Effector memory CD8-positive, alpha-beta T cell (primary cell): Measurements from ENCODE around the gene CCL17.
"Not testable (repeated sequence)": the region's sequence is repeated elsewhere in the genome, so short reads cannot be mapped to it uniquely, and the experiment has no call there.

Experiments
- ATAC-seq: fragments of 150-1000 bp; cut with Tn5 transposase; replicated peaks from 2 replicates; pipeline ENCODE4 v1.10.0; 2021; ENCODE audit warnings: mild to moderate bottlenecking, moderate library complexity
- DNase-seq, 3 experiments: peaks; one replicate each; pipeline ENCODE4 v3.0.0; 2021
- H3K27ac Mint-ChIP-seq, 2 donors: one replicate each; pipeline ENCODE4 v1.8.0; 2022; ENCODE audit warnings: mild to moderate bottlenecking in 2 of 2, mixed read lengths in 2 of 2, moderate library complexity in 2 of 2
- H3K27me3 Mint-ChIP-seq, 2 donors: one replicate each; pipeline ENCODE4 v1.8.0; 2022; ENCODE audit warnings: mixed read lengths in 2 of 2
- H3K36me3 Mint-ChIP-seq: one replicate; pipeline ENCODE4 v1.8.0; 2022; ENCODE audit warnings: mild to moderate bottlenecking, moderate library complexity, mixed read lengths; ENCODE audit not compliant: insufficient read depth
- H3K4me1 Mint-ChIP-seq, 2 donors: one replicate each; pipeline ENCODE4 v1.8.0; 2022; ENCODE audit warnings: low read depth in 2 of 2, mixed read lengths in 2 of 2
- H3K4me3 Mint-ChIP-seq, 2 donors: one replicate each; pipeline ENCODE4 v1.8.0; 2022; ENCODE audit warnings: mild to moderate bottlenecking in 2 of 2, mixed read lengths in 2 of 2, moderate library complexity in 2 of 2
- H3K9me3 Mint-ChIP-seq, 2 donors: one replicate each; pipeline ENCODE4 v1.8.0; 2022; ENCODE audit warnings: mixed read lengths in 2 of 2

CCL17 gene

DNA sequence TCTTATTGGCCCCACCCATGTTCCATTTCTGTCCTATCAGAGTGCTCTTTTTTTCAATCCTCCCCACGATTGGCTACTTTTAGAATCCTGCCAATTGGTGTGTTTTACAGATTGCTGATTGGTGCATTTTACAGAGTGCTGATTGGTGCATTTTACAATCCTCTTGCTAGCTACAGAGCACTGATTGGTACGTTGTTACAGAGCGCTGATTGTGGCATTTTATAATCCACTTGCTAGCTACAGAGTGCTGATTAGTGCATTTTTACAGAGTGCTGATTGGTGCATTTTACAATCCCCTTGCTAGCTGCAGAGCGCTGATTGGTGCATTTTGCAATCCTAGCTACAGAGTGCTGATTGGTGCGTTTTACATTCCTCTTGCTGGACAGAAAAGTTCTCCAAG, 9.5 kb upstream of the CCL17 start:
- Mint-ChIP-seq H3K9me3 (no peaks in the 10 kb centered on the region), H3K4me3 (no peak overlapping the region), H3K27me3 (peaks cover 14 to 38% of the 10 kb centered on the region in 2 donors), H3K27ac (no peak overlapping the region), H3K36me3 (no peaks in the 10 kb centered on the region), H3K4me1 (no peaks in the 10 kb centered on the region)
- DNase-seq (no peak), ATAC-seq (no peak)

DNA sequence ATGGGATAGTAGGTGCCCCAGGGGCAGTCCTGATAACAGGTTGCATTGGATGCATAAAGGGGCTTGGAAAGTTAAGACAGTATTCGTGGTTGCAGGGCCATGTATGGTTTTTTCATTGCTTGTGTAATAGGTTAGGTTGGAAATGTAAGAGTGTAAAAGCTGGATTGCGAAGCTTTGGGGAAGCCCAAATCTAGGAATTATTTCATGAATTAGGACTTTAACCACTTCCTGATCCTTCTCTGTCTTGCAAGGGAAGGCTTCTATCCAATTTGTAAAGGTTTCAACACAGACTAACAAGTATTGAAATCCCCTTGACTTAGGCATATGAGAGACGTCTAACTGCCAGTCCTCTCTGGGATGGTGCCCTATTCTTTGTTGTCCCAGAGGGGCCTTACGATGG, 7.8 kb upstream of the CCL17 start:
- DNase-seq (no peak), ATAC-seq (no peak)
- Mint-ChIP-seq H3K27ac (no peak overlapping the region), H3K4me1 (no peaks in the 10 kb centered on the region), H3K36me3 (no peaks in the 10 kb centered on the region), H3K4me3 (no peak overlapping the region), H3K27me3 (peaks cover 14 to 32% of the 10 kb centered on the region in 2 donors), H3K9me3 (no peaks in the 10 kb centered on the region)

DNA sequence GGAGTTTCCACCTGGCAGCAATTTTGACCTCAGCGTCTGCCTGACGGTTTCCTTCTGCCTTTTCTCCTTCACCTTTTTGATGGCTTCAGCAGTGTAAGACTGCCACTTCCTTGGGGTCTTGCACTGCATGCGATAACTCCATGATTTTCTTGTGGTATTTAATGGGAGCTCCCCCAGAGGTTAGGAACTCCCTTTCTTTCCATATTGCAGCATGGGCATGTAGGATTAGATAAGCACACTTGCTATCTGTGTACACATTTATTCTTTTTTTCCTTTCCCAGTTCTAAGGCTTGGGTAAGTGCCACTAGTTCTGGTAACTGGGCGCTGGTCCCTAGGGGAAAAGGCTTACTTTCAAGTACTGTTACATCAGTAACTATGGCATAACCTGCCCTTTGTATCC, 7.1 kb upstream of the CCL17 start:
- H3K27me3 Mint-ChIP-seq: peaks cover 14 to 25% of the 10 kb centered on the region in 2 donors
- H3K4me3 Mint-ChIP-seq, H3K4me1 Mint-ChIP-seq, DNase-seq, H3K36me3 Mint-ChIP-seq, H3K27ac Mint-ChIP-seq, H3K9me3 Mint-ChIP-seq, ATAC-seq: not testable (repeated sequence)

DNA sequence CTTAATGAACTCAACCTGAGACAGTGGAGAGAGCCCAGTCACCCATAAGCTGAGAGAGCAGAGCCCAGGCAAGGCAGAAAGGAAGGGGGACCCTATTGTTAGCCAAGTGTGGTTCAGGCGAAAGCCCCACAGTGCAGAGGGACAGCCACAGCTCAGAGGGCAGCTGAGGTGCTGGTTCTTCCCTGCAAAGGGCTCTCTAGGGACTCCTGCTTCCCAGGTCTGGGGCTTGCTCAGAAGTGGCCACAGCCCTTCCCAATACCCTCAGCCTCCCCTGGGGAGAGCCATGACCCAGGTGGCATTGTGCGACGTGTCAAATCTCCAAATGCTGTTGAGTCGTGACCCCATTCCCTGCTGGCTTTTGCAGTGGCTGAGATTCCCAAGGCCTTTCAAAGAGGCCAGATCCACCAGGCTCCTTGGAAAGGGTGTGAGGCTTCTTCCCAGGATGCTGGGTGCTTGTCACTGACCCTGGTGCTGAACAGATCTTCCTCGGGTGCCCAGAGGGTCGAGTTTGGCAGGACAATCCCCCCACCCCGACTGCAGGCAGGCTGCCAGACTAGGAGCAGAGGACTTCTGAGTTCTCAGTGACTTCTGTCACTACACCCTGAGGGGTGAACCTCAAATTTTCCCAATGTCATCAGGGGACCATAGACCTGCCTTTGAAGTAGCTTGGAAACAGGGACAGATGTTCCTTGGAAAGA, 2.5 kb upstream of the CCL17 start:
- Mint-ChIP-seq H3K27me3 (no peaks in the 10 kb centered on the region), H3K27ac (no peak overlapping the region)
- ATAC-seq: no peak

DNA sequence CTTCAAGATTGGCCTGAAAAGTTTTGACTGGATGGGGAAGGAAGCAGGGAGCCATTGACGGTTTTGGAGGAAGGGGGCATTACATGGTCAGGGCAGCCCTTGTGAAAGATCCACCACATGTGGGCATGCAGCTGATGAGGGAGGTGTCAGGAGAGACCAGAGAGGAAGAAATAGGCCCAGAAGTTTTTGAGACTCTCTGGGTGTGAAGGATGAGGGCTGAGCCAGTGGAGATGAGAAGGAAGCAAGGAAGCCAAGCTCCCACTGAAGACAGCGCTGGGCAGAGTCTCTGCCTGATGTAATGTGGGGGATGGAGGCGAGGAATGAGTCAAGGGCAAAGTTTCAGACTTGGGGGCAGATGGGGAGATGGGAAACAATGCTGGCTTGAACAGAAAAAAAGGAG, 530 bp downstream of the CCL17 start:
- Mint-ChIP-seq H3K36me3 (no peaks in the 10 kb centered on the region), H3K4me3 (no peak overlapping the region), H3K27ac (no peak overlapping the region), H3K4me1 (no peaks in the 10 kb centered on the region), H3K9me3 (no peaks in the 10 kb centered on the region), H3K27me3 (no peaks in the 10 kb centered on the region)
- ATAC-seq (no peak), DNase-seq (no peak)

More for the DNA sequence above, 2.5 kb upstream of the CCL17 start:
- DNase-seq: no peak
- no peaks in the 10 kb centered on the region for H3K9me3 Mint-ChIP-seq
- H3K4me1 Mint-ChIP-seq: no peaks in the 10 kb centered on the region
- no peaks in the 10 kb centered on the region for H3K36me3 Mint-ChIP-seq
- no peak overlapping the region for H3K4me3 Mint-ChIP-seq

DNA sequence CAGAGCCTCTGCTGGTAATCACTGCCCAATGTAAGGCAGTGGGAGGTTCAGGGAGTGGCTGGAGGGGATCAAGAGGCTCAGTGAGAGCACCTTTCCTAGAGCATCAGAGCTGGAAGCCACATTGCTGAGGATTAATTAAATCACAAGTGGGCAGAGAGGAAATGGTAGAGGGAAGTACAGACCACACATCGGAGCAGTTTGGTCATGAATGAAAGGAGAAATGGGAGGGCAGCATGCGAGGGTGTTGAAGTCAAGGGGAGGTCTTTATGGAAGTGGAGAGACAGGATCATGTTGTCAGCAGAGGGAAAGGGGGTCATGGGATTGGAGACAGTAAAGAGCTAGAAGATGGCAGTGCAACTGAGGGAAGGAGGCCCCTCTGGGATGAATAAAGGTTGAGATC, 2.3 kb downstream of the CCL17 start:
- ATAC-seq (no peak), DNase-seq (no peak)
- H3K4me3 Mint-ChIP-seq: no peak overlapping the region
- no peak overlapping the region for H3K27ac Mint-ChIP-seq
- peaks cover 0 to 7% of the 10 kb centered on the region in 2 donors for H3K27me3 Mint-ChIP-seq
- no peaks in the 10 kb centered on the region for H3K36me3 Mint-ChIP-seq
- H3K9me3 Mint-ChIP-seq: no peaks in the 10 kb centered on the region
- H3K4me1 Mint-ChIP-seq: no peaks in the 10 kb centered on the region

DNA sequence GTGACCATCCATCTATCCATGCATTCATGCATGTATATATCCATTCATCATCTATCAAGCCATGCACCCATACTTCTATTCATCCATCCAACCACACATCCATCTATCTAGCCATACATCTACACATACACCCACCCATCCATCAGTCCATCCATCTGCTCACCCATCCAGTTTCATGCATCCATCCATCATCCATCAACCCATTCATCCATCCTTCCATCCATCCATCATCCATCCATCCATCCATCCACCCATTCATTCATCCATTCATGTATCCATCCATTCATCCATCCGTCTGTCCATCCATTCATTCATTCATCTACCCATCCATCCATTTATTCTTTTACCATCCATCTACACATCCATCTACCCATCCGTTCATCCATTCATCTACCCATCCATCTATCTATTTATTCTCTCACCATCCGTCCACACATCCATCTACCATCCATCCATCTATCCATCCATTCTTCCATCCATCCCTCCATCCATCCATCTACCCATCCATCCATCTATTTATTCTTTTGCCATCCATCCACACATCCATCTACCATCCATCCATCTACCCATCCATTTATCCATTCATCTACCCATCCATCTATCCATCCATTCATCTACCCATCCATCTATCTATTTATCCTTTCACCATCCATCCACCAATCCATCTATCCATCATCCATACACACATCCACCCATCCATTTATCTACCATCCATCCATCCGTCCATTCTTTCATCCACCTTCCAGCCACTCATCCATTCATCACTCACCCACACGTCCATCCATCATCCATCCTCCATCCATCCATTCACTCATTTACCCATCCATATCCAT, 3.2 kb downstream of the CCL17 start:
- Mint-ChIP-seq H3K4me1 (no peaks in the 10 kb centered on the region), H3K4me3 (no peak overlapping the region), H3K36me3 (no peaks in the 10 kb centered on the region)

DNA sequence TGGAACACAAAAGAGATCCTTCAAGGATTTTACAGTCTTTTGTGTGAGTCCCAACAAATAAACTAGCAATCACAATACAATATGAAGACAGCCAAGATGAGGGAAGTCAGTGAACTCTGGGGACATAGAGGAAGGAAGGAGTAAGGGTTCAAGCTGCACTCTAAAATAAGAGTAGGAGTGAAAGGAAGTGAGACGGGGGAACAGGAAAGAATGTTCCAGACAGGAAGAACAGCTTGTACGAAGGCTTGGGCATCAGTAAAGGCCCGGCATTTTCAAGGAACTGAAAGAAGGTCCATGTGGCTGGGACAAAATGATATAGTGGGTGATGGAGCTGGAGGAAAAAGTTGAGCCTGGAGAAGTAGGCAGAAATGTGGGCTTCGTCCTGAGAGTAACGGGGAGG, 4.5 kb downstream of the CCL17 start:
- DNase-seq (no peak), ATAC-seq (no peak)
- Mint-ChIP-seq H3K36me3 (no peaks in the 10 kb centered on the region), H3K9me3 (no peaks in the 10 kb centered on the region), H3K27me3 (peaks cover 0 to 7% of the 10 kb centered on the region in 2 donors), H3K27ac (no peak overlapping the region), H3K4me1 (no peaks in the 10 kb centered on the region), H3K4me3 (no peak overlapping the region)

More for the DNA sequence above, 3.2 kb downstream of the CCL17 start:
- ATAC-seq (no peak), DNase-seq (no peak)
- Mint-ChIP-seq H3K9me3 (no peaks in the 10 kb centered on the region), H3K27ac (no peak overlapping the region), H3K27me3 (peaks cover 0 to 7% of the 10 kb centered on the region in 2 donors)

DNA sequence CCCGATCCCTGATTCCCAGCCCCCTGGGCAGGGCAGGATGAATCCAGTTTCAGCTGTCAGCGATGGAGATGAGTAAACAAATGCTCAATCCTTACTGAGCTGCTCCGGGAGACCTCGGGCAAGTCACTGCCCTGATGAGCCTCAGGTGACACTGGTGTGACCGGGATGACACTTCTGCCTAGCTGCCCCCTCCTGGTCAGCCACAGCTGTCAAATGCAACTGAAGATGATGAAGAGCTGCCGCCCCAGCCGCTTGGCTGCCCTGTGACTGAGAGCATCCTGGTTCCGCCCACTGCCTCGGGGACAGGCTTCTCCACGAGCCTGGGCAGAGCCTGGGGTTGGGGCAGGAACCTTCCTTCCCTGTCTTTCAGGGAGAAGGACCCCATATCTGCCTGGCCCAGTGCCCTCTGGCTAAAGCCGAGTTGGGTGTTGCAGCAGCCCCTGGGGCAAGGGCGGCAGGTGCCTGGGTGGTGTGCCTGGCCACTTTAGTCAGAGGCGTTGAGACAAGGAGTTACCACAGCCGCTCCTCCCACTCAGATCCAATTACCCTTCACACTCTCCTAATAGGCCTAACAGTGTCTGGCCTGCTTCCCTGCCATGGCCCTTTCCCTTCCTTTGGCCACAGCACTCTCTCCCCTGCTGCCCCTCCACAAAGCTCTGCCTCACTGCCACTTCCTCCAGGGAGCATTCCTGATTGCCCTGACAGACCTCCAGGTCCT, 5.5 kb downstream of the CCL17 start:
- H3K27ac Mint-ChIP-seq: no peak overlapping the region
- no peak overlapping the region for H3K4me3 Mint-ChIP-seq
- no peak for ATAC-seq
- no peak for DNase-seq
- H3K27me3 Mint-ChIP-seq: peaks cover 0 to 7% of the 10 kb centered on the region in 2 donors
- no peaks in the 10 kb centered on the region for H3K9me3 Mint-ChIP-seq
- H3K36me3 Mint-ChIP-seq: no peaks in the 10 kb centered on the region
- H3K4me1 Mint-ChIP-seq: no peaks in the 10 kb centered on the region

DNA sequence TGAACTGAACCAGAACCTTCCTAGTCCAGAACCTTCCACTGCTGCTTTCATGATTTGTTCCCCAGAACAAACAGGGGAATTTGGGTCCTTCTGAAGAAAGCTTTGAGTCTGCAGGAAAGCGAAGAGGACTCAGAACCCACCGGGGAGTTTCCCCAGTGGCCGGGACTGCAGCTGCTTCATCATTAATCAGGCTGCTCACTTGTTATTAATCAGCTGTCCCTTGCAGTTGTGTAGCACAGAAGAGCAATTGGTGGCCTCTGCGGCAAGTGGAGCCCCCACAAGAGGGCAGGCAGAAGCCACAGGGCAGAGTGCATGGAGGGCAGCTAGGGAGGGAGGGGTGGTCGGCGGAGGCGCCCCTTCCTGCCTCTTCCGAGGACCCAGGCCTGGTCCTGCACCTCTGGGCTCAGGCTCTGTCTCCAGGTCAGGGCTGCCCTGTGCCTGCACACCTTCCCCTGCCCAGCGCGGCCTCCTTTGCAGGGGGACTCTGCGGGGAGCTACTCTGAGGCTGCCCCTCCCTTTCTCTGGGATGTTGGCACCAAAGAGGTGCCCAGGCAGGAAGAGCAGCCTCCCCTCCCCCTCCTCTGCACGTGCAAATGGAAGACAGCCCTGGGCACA, 6.9 kb downstream of the CCL17 start:
- Mint-ChIP-seq H3K36me3 (peaks cover 3% of the 10 kb centered on the region), H3K9me3 (no peaks in the 10 kb centered on the region), H3K27me3 (peaks cover 0 to 7% of the 10 kb centered on the region in 2 donors), H3K4me3 (no peak overlapping the region), H3K4me1 (peaks cover under 1 to 2% of the 10 kb centered on the region in 2 donors), H3K27ac (peak overlapping the region in 1 of 2 donors; percentile 31)
- no peak for ATAC-seq
- DNase-seq: no peak

DNA sequence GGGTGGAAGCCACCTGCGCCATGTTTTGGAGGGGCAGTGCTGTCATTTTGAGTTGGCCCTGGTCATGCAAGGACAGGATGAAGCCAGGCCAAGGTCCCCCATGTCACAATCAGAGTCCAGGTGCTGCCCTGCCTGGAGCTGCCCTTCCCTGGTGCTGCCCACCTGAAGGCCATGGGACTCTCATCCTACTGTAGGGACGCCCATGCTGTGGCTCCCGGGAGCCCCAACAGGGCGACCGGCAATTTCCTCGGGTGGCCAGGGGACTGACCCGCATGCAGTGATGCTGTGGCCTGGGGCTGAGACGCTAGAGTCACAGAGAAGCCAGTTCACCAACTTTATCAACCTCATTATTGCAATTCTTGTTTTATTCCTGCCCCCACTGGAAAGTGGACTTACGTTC, 8.0 kb downstream of the CCL17 start:
- no peak for DNase-seq
- Mint-ChIP-seq H3K9me3 (no peaks in the 10 kb centered on the region), H3K27me3 (peaks cover 0 to 7% of the 10 kb centered on the region in 2 donors), H3K27ac (no peak overlapping the region), H3K4me1 (peaks cover 9 to 10% of the 10 kb centered on the region in 2 donors), H3K4me3 (no peak overlapping the region), H3K36me3 (peaks cover 10% of the 10 kb centered on the region)
- no peak for ATAC-seq

DNA sequence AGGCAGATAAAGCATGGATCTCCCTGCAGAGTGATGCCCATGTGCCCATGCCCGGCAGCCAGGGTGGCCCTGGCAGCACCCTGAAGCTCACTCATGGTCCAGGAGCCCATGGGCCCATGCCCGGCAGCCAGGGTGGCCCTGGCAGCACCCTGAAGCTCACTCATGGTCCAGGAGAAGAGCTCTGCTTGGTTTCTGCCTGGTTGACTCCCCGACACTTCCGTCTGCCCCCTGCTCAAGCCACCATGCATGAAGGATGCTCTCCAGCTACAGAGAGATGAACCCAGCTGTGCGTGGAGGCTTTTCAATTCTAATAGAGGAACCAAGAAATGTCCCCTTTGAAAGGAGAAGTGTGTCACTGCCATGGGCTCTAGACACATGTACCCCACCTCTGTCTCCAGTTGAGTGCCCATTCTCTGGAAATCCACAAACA, 8.7 kb downstream of the CCL17 start:
- Mint-ChIP-seq H3K27me3 (peaks cover 0 to 7% of the 10 kb centered on the region in 2 donors), H3K36me3 (peaks cover 10% of the 10 kb centered on the region), H3K4me1 (peaks cover 9 to 13% of the 10 kb centered on the region in 2 donors), H3K4me3 (no peak overlapping the region), H3K27ac (peak overlapping the region in 1 of 2 donors; percentile 17), H3K9me3 (no peaks in the 10 kb centered on the region)
- DNase-seq (no peak), ATAC-seq (peak; percentile 14)

DNA sequence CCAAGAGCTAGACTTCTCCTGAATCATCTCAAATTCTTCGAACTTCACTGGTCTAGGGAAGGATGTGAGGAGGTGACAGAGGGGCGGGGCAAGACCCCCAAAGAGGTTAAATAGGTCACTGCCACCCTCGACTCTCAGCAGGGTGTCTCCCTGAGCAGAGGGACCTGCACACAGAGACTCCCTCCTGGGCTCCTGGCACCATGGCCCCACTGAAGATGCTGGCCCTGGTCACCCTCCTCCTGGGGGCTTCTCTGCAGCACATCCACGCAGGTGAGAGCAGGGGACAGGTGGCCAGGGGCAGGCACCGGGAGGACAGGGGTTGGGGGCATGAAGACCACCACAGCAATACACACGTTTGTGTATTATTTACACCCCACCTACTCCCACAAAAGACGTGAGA, 9.2 kb downstream of the CCL17 start:
- Mint-ChIP-seq H3K9me3 (no peaks in the 10 kb centered on the region), H3K27me3 (peaks cover 0 to 7% of the 10 kb centered on the region in 2 donors), H3K4me1 (peaks cover 9 to 16% of the 10 kb centered on the region in 2 donors), H3K4me3 (no peak overlapping the region), H3K27ac (peak overlapping the region in 1 of 2 donors; percentile 17), H3K36me3 (peaks cover 10% of the 10 kb centered on the region)
- DNase-seq (no peak), ATAC-seq (no peak)
